GM23338 (cell line): Measurements from ENCODE around the gene DAAM1. TPM values are rescaled to one million over a fixed set of nuclear protein-coding genes. Genes with fewer than 3 reads are reported as not detected.

ENCODE experiments used
- ATAC-seq: fragments of 200-7000 bp; cut with Tn5 transposase; 3 replicates; pipeline ENCODE4 v1.9.1; 2020
- DNase-seq: peaks from one replicate; pipeline ENCODE4 v3.0.0-alpha.2; 2015; ENCODE audit warnings: low spot score
- H2AFZ ChIP-seq: fragments of 200-600 bp; sonication (generic); 2 replicates; pipeline ENCODE4 v1.8.0; 2016; ENCODE audit warnings: antibody characterized with exemption, mild to moderate bottlenecking, moderate library complexity
- H3F3A ChIP-seq: fragments of 200-600 bp; sonication (generic); replicated peaks from 2 replicates; pipeline ENCODE4 v1.8.0; 2017; ENCODE audit warnings: antibody characterized with exemption, mixed run types, low read depth
- H3K27ac ChIP-seq: fragments of 200-600 bp; sonication (generic); 2 replicates; pipeline ENCODE4 v1.6.1; 2016; ENCODE audit warnings: low read depth
- H3K27me3 ChIP-seq: fragments of 200-600 bp; sonication (generic); 2 replicates; pipeline ENCODE4 v1.8.0; 2016; ENCODE audit warnings: mild to moderate bottlenecking, mixed run types, moderate library complexity; ENCODE audit not compliant: insufficient read depth
- H3K36me3 ChIP-seq: fragments of 200-600 bp; sonication (generic); 2 replicates; pipeline ENCODE4 v1.8.0; 2016; ENCODE audit warnings: mild to moderate bottlenecking; ENCODE audit not compliant: insufficient read depth
- H3K4me1 ChIP-seq: fragments of 200-600 bp; sonication (generic); 2 replicates; pipeline ENCODE4 v1.8.0; 2016; ENCODE audit warnings: mild to moderate bottlenecking, moderate library complexity; ENCODE audit not compliant: insufficient read depth
- H3K4me2 ChIP-seq: fragments of 200-600 bp; sonication (generic); 2 replicates; pipeline ENCODE4 v1.7.1; 2017; ENCODE audit warnings: mixed run types
- H3K4me3 ChIP-seq: fragments of 200-600 bp; sonication (generic); 2 replicates; pipeline ENCODE4 v1.6.1; 2016; ENCODE audit warnings: mixed run types
- H3K79me2 ChIP-seq: fragments of 200-600 bp; sonication (generic); replicated peaks from 2 replicates; pipeline ENCODE4 v1.8.0; 2017; ENCODE audit warnings: mild to moderate bottlenecking; ENCODE audit not compliant: insufficient read depth
- H3K9me2 ChIP-seq: fragments of 200-600 bp; sonication (generic); 2 replicates; pipeline ENCODE4 v1.8.0; 2017; ENCODE audit not compliant: insufficient read depth
- H4K20me1 ChIP-seq: fragments of 200-600 bp; sonication (generic); replicated peaks from 2 replicates; pipeline ENCODE4 v1.8.0; 2017; ENCODE audit warnings: mild to moderate bottlenecking; ENCODE audit not compliant: insufficient read depth
- H3K27ac Mint-ChIP-seq: 2 replicates; pipeline ENCODE4 v1.8.0; 2020; ENCODE audit warnings: inconsistent platforms, mild to moderate bottlenecking, moderate library complexity, mixed read lengths
- H3K27me3 Mint-ChIP-seq: 3 replicates; pipeline ENCODE4 v1.8.0; 2022; ENCODE audit warnings: low read depth, mild to moderate bottlenecking, moderate library complexity, mixed read lengths, inconsistent platforms; ENCODE audit not compliant: insufficient read depth, poor library complexity
- H3K36me3 Mint-ChIP-seq: 3 replicates; pipeline ENCODE4 v1.8.0; 2021; ENCODE audit warnings: low read depth, mild to moderate bottlenecking, inconsistent platforms, moderate library complexity, mixed read lengths
- H3K4me1 Mint-ChIP-seq: 3 replicates; pipeline ENCODE4 v1.8.0; 2020; ENCODE audit warnings: mild to moderate bottlenecking, inconsistent platforms, mixed read lengths
- H3K4me3 Mint-ChIP-seq: 3 replicates; pipeline ENCODE4 v1.8.0; 2021; ENCODE audit warnings: moderate library complexity, mild to moderate bottlenecking, inconsistent platforms, mixed read lengths
- H3K9me3 Mint-ChIP-seq: 3 replicates; pipeline ENCODE4 v1.8.0; 2020; ENCODE audit warnings: moderate library complexity, mild to moderate bottlenecking, inconsistent platforms, mixed read lengths
- CREB1 ChIP-seq: fragments of 250-450 bp; sonication (Bioruptor Pico); IDR thresholded peaks from 2 replicates; pipeline ENCODE4 v1.5.0; 2020; ENCODE audit warnings: low read depth, mild to moderate bottlenecking, moderate library complexity
- CTCF ChIP-seq, 2 experiments: fragments of 200-600 bp in 1 of 2; sonication (generic) in 1 of 2; conservative IDR thresholded peaks; 2 replicates each; pipeline versions ENCODE4 v1.5.1 to v1.6.1; 2016 to 2017; ENCODE audit warnings: antibody characterized with exemption in 2 of 2, low read depth in 2 of 2, mild to moderate bottlenecking in 2 of 2, moderate library complexity in 1 of 2
- EZH2 ChIP-seq: fragments of 200-600 bp; sonication (generic); IDR thresholded peaks from one replicate; pipeline ENCODE4 v1.8.0; 2017; ENCODE audit warnings: antibody characterized with exemption, mild to moderate bottlenecking, low read depth; ENCODE audit not compliant: unreplicated experiment
- EZH2phosphoT487 ChIP-seq: fragments of 200-600 bp; sonication (generic); IDR thresholded peaks from one replicate; pipeline ENCODE4 v1.8.1; 2018; ENCODE audit warnings: antibody characterized with exemption; ENCODE audit not compliant: unreplicated experiment
- JUNB ChIP-seq: IDR thresholded peaks from one replicate; pipeline ENCODE4 v1.6.1; 2016; ENCODE audit warnings: antibody characterized with exemption; ENCODE audit not compliant: unreplicated experiment
- NANOG ChIP-seq: IDR thresholded peaks from 2 replicates; pipeline ENCODE4 v1.6.1; 2016; ENCODE audit warnings: antibody characterized with exemption, borderline replicate concordance
- POLR2AphosphoS5 ChIP-seq: IDR thresholded peaks from 2 replicates; pipeline ENCODE4 v1.6.1; 2016; ENCODE audit warnings: antibody characterized with exemption, low read depth
- STAT1 ChIP-seq: IDR thresholded peaks from one replicate; pipeline ENCODE4 v1.6.1; 2016; ENCODE audit warnings: antibody characterized with exemption; ENCODE audit not compliant: unreplicated experiment
- ZNF114 ChIP-seq: fragments of 250-450 bp; sonication (Bioruptor Pico); IDR thresholded peaks from 2 replicates; pipeline ENCODE4 v1.5.0; 2020; ENCODE audit warnings: mild to moderate bottlenecking, moderate library complexity
- ZNF331 ChIP-seq: fragments of 250-450 bp; sonication (Bioruptor Pico); IDR thresholded peaks from 2 replicates; pipeline ENCODE4 v1.5.0; 2020; ENCODE audit warnings: low read depth, mild to moderate bottlenecking, moderate library complexity
- ZNF462 ChIP-seq: fragments of 250-450 bp; sonication (Bioruptor Pico); IDR thresholded peaks from 2 replicates; pipeline ENCODE4 v1.5.0; 2020; ENCODE audit warnings: mild to moderate bottlenecking, moderate library complexity
- polyA plus RNA-seq: library from polyadenylated mRNA; unstranded; fragments of >200 nt; fragmentation: Nextera tagmentation; extraction: Ambion mirVana; gene quantifications from 2 replicates; pipeline ENCODE4 v1.2.1, GENCODE V29; 2016
- total RNA-seq: library from RNA; depleted of rRNA; stranded (reverse); fragments of >200 nt; shearing (Covaris generic); gene quantifications from 2 replicates; pipeline ENCODE4 v1.2.3, GENCODE V29; 2014
- TF ChIP-seq, protein P1 (sequence below): IDR thresholded peaks from one replicate; pipeline ENCODE4 v1.6.1; 2018; ENCODE audit warnings: antibody characterized with exemption; ENCODE audit not compliant: unreplicated experiment
- TF ChIP-seq, protein P2 (sequence below): IDR thresholded peaks from 2 replicates; pipeline ENCODE4 v1.6.1; 2016; ENCODE audit warnings: antibody characterized with exemption

DAAM1 gene
- total and polyA plus RNA-seq, 2 experiments from 2014 or later: 36.3 to 42.1 TPM

- Mint-ChIP-seq H3K4me3 (no peak overlapping the region), H3K27me3 (peaks cover 4% of the 10 kb centered on the region), H3K9me3 (no peaks in the 10 kb centered on the region), H3K4me1 (peaks cover 41% of the 10 kb centered on the region), H3K27ac (peak overlapping the region; percentile 87; the same call in 1 of the 2 replicates), H3K36me3 (no peaks in the 10 kb centered on the region)
- H3K4me2 ChIP-seq: no peak overlapping the region
- no peak overlapping the region for H3K27ac ChIP-seq
- H4K20me1 ChIP-seq: no peaks in the 10 kb centered on the region; the same call in none of the 2 replicates
- H3K27me3 ChIP-seq: no peaks in the 10 kb centered on the region
- no peak for DNase-seq
- H2AFZ ChIP-seq: no peak overlapping the region
- H3K79me2 ChIP-seq: peaks cover 58% of the 10 kb centered on the region
- peaks cover 7% of the 10 kb centered on the region for H3K9me2 ChIP-seq
- peak; percentile 40; the same call in 2 of the 3 replicates for ATAC-seq
- H3K4me1 ChIP-seq: peaks cover 35% of the 10 kb centered on the region
- no peaks in the 10 kb centered on the region for H3F3A ChIP-seq
- H3K36me3 ChIP-seq: no peaks in the 10 kb centered on the region
- no peak overlapping the region for H3K4me3 ChIP-seq
- no peak for TF ChIP-seq ZNF462
- TF ChIP-seq STAT1: no peak
- no peak for TF ChIP-seq ZNF331 (CRISPR knock-in tag)
- no peak for TF ChIP-seq NANOG
- TF ChIP-seq, protein P1, sequence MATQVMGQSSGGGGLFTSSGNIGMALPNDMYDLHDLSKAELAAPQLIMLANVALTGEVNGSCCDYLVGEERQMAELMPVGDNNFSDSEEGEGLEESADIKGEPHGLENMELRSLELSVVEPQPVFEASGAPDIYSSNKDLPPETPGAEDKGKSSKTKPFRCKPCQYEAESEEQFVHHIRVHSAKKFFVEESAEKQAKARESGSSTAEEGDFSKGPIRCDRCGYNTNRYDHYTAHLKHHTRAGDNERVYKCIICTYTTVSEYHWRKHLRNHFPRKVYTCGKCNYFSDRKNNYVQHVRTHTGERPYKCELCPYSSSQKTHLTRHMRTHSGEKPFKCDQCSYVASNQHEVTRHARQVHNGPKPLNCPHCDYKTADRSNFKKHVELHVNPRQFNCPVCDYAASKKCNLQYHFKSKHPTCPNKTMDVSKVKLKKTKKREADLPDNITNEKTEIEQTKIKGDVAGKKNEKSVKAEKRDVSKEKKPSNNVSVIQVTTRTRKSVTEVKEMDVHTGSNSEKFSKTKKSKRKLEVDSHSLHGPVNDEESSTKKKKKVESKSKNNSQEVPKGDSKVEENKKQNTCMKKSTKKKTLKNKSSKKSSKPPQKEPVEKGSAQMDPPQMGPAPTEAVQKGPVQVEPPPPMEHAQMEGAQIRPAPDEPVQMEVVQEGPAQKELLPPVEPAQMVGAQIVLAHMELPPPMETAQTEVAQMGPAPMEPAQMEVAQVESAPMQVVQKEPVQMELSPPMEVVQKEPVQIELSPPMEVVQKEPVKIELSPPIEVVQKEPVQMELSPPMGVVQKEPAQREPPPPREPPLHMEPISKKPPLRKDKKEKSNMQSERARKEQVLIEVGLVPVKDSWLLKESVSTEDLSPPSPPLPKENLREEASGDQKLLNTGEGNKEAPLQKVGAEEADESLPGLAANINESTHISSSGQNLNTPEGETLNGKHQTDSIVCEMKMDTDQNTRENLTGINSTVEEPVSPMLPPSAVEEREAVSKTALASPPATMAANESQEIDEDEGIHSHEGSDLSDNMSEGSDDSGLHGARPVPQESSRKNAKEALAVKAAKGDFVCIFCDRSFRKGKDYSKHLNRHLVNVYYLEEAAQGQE: no peak
- TF ChIP-seq EZH2: no peak
- TF ChIP-seq CREB1 (CRISPR knock-in tag): no peak
- no peak for TF ChIP-seq POLR2AphosphoS5
- no peak for TF ChIP-seq JUNB
- no peak for TF ChIP-seq ZNF114 (CRISPR knock-in tag)
- no peak for TF ChIP-seq CTCF (conservative IDR thresholded peaks at IDR 0.05; ENCODE audit: low read depth in 2 of 2)
- TF ChIP-seq EZH2phosphoT487: no peak
- TF ChIP-seq, protein P2, sequence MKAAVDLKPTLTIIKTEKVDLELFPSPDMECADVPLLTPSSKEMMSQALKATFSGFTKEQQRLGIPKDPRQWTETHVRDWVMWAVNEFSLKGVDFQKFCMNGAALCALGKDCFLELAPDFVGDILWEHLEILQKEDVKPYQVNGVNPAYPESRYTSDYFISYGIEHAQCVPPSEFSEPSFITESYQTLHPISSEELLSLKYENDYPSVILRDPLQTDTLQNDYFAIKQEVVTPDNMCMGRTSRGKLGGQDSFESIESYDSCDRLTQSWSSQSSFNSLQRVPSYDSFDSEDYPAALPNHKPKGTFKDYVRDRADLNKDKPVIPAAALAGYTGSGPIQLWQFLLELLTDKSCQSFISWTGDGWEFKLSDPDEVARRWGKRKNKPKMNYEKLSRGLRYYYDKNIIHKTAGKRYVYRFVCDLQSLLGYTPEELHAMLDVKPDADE: no peak
Measured at GRCh38 chr14:59215757-59216156, 27.3 kb downstream of the DAAM1 start.
